DOHH2 (cell line): ENCODE data around the gene RAB15.

ENCODE experiments used
- H3F3A ChIP-seq: fragments of 200-600 bp; sonication (generic), shearing (Covaris generic); 2 replicates; pipeline ENCODE4 v1.6.0; 2016; ENCODE audit warnings: antibody characterized with exemption, mild to moderate bottlenecking; ENCODE audit not compliant: control insufficient read depth, insufficient read depth
- H3K27ac ChIP-seq: fragments of 200-600 bp; sonication (generic); 2 replicates; pipeline ENCODE4 v1.5.1; 2014; ENCODE audit warnings: low read depth, mild to moderate bottlenecking, low read length, moderate library complexity
- H3K27me3 ChIP-seq: fragments of 200-600 bp; sonication (generic); 2 replicates; pipeline ENCODE4 v1.6.1; 2014; ENCODE audit warnings: mild to moderate bottlenecking, low read length, mixed read lengths; ENCODE audit not compliant: control insufficient read depth
- H3K36me3 ChIP-seq: fragments of 200-600 bp; sonication (generic); 2 replicates; pipeline ENCODE4 v1.6.1; 2014; ENCODE audit warnings: mild to moderate bottlenecking, low read length, moderate library complexity, mixed read lengths; ENCODE audit not compliant: control insufficient read depth
- H3K4me1 ChIP-seq: fragments of 200-600 bp; sonication (generic); 2 replicates; pipeline ENCODE4 v1.6.1; 2014; ENCODE audit warnings: mild to moderate bottlenecking, low read length, mixed read lengths; ENCODE audit not compliant: control insufficient read depth
- H3K4me2 ChIP-seq: fragments of 200-600 bp; sonication (generic); 2 replicates; pipeline ENCODE4 v1.6.0; 2014; ENCODE audit warnings: mild to moderate bottlenecking, low read length, moderate library complexity
- H3K4me3 ChIP-seq: fragments of 200-600 bp; sonication (generic); 2 replicates; pipeline ENCODE4 v1.5.1; 2014; ENCODE audit warnings: mild to moderate bottlenecking, low read length, mixed read lengths
- H3K79me2 ChIP-seq: fragments of 200-600 bp; sonication (generic); 2 replicates; pipeline ENCODE4 v1.6.1; 2014; ENCODE audit warnings: mild to moderate bottlenecking, low read length, mixed read lengths; ENCODE audit not compliant: control insufficient read depth
- H3K9me2 ChIP-seq: fragments of 200-600 bp; sonication (generic); replicated peaks from 2 replicates; pipeline ENCODE4 v1.6.1; 2014; ENCODE audit warnings: mild to moderate bottlenecking, low read length, mixed read lengths; ENCODE audit not compliant: control insufficient read depth
- H3K9me3 ChIP-seq: fragments of 200-600 bp; sonication (generic); 2 replicates; pipeline ENCODE4 v1.6.1; 2014; ENCODE audit warnings: antibody characterized with exemption, low read length, mixed read lengths; ENCODE audit not compliant: control insufficient read depth, insufficient read depth
- H4K20me1 ChIP-seq: fragments of 200-600 bp; sonication (generic); 2 replicates; pipeline ENCODE4 v1.6.0; 2014; ENCODE audit warnings: low read depth, mild to moderate bottlenecking, antibody characterized with exemption, low read length, moderate library complexity; ENCODE audit not compliant: control insufficient read depth, insufficient read depth
- CTCF ChIP-seq: fragments of 200-600 bp; sonication (generic); IDR thresholded peaks from one replicate; pipeline ENCODE4 v1.5.1; 2014; ENCODE audit warnings: antibody characterized with exemption, mild to moderate bottlenecking, low read depth, low read length; ENCODE audit not compliant: poor library complexity, severe bottlenecking
- EZH2phosphoT487 ChIP-seq: fragments of 200-600 bp; sonication (generic); IDR thresholded peaks from 2 replicates; pipeline ENCODE4 v1.6.1; 2017; ENCODE audit warnings: borderline replicate concordance, mild to moderate bottlenecking, antibody characterized with exemption, low read length, moderate library complexity, mixed read lengths

Gene RAB15

GRCh38 chr14:64948612-64949210 is 23.4 kb downstream of the RAB15 start:
- Histone ChIP-seq H3F3A (no peaks in the 10 kb centered on the region), H3K4me3 (no peak overlapping the region), H3K9me2 (no peaks in the 10 kb centered on the region), H3K79me2 (no peaks in the 10 kb centered on the region), H3K4me1 (peaks cover 8% of the 10 kb centered on the region), H3K4me2 (no peak overlapping the region), H3K36me3 (no peaks in the 10 kb centered on the region), H3K27me3 (no peaks in the 10 kb centered on the region), H3K9me3 (no peaks in the 10 kb centered on the region), H4K20me1 (0 out of 2 replicates have a peak, but pooled peaks cover 3% of the 10 kb centered on the region), H3K27ac (no peak overlapping the region)
- TF ChIP-seq CTCF (no peak), EZH2phosphoT487 (no peak)

- H3K4me3 ChIP-seq: no peak overlapping the region
- no peaks in the 10 kb centered on the region for H3K9me2 ChIP-seq
- H3K79me2 ChIP-seq: no peaks in the 10 kb centered on the region
- no peaks in the 10 kb centered on the region for H3K9me3 ChIP-seq
- no peaks in the 10 kb centered on the region for H3F3A ChIP-seq
- peaks cover 8% of the 10 kb centered on the region for H3K4me1 ChIP-seq
- H3K27me3 ChIP-seq: no peaks in the 10 kb centered on the region
- TF ChIP-seq EZH2phosphoT487 (no peak), CTCF (no peak)
- no peak overlapping the region for H3K4me2 ChIP-seq
- H4K20me1 ChIP-seq: 0 out of 2 replicates have a peak, but pooled peaks cover 4% of the 10 kb centered on the region
- H3K27ac ChIP-seq: no peak overlapping the region
- no peaks in the 10 kb centered on the region for H3K36me3 ChIP-seq
Measured at GRCh38 chr14:64947710-64948611, 24.2 kb downstream of the RAB15 start.

GRCh38 chr14:64946310-64947045 is 25.7 kb downstream of the RAB15 start:
- H3K27ac ChIP-seq: no peak overlapping the region
- H3K36me3 ChIP-seq: no peaks in the 10 kb centered on the region
- 0 out of 2 replicates have a peak, but pooled peaks cover 7% of the 10 kb centered on the region for H4K20me1 ChIP-seq
- no peaks in the 10 kb centered on the region for H3K9me2 ChIP-seq
- no peaks in the 10 kb centered on the region for H3F3A ChIP-seq
- H3K4me3 ChIP-seq: no peak overlapping the region
- no peaks in the 10 kb centered on the region for H3K9me3 ChIP-seq
- H3K79me2 ChIP-seq: no peaks in the 10 kb centered on the region
- H3K4me2 ChIP-seq: no peak overlapping the region
- H3K27me3 ChIP-seq: no peaks in the 10 kb centered on the region
- H3K4me1 ChIP-seq: no peaks in the 10 kb centered on the region
- TF ChIP-seq EZH2phosphoT487 (no peak), CTCF (no peak)
